NOMO-1 (cell line): ENCODE results near the gene ETNK1.

Experiments used
- DNase-seq, 2 experiments: peaks; one replicate each; lab custom pipeline; 2025; ENCODE audit not compliant: unreplicated experiment in 2 of 2; lab: John Stamatoyannopoulos, UW

The ETNK1 gene

DNA sequence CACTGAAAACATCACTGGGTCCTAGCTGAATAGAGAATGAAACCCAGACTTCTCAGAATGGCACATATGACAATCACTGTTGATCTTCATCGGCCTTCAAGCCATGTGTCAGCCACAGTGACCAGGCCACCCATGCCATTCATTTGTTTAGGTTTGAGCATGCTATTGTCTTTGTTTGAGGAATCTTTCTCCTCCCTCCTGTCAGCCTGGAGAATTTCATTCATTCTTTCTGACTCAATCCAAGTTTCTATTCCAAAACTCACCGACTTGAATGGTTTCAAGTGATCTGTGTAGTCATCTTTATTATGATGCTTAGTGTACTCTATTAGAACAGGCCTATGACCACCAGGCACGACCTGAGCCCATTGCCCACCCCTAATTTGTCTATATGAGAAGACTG is 106.3 kb downstream of the ETNK1 start:
- DNase-seq, result no peak

- DNase-seq, result no peak
Observed at GRCh38 chr12:22733756-22734155, 108.8 kb downstream of the ETNK1 start.

DNA sequence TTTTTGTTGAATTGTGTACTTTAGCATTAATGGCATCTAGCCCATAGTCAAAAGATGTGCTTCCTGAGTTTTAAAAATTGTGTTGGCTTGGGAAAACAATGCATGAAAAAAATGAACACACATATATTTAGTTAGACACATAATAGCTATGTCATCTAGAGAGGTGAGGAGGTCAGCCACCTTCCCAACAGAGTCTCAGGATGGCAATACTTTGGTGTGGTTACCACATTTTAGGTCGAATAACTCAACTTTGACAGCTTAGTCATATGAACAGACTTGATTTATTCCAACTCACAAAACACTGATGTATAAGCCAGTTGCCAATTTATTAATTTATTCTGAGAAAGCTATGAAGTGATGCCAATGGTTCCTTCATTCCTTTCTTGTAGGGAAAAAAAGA is 114.0 kb downstream of the ETNK1 start:
- DNase-seq, result no peak
